PC-3 (cell line): ENCODE measurements around the gene LRP1B. TPM values are rescaled to one million over a fixed set of nuclear protein-coding genes. Genes with fewer than 3 reads are reported as not detected.

Experiments
- ATAC-seq: fragments of 200-7000 bp; cut with Tn5 transposase; 2 replicates; pipeline ENCODE4 v1.9.1; 2020; ENCODE audit warnings: mild to moderate bottlenecking, moderate library complexity
- BruUV-seq: library from RNA; stranded (reverse); fragments of 400-500 nt; replicated peaks from 2 replicates; lab custom pipeline; 2021; lab: Mats Ljungman, UMichigan
- CTCF ChIA-PET: fragments of 300-600 bp; sonication (Branson Sonifier 250); formaldehyde crosslinking; loops from one replicate; lab custom pipeline; 2022; ENCODE audit warnings: antibody characterized with exemption; lab: Charles Lee
- POLR2A ChIA-PET: fragments of 300-600 bp; sonication (Branson Sonifier 250); formaldehyde crosslinking; loops from one replicate; lab custom pipeline; 2022; ENCODE audit warnings: antibody characterized with exemption; ENCODE audit not compliant: unreplicated experiment; lab: Charles Lee
- DNase-seq: peaks from one replicate; pipeline ENCODE4 v3.0.0-alpha.2; 2015
- H2AFZ ChIP-seq: fragments of 300-600 bp; sonication (generic); 2 replicates; pipeline ENCODE4 v1.6.0; 2016; ENCODE audit warnings: antibody characterized with exemption, low read length
- H3F3A ChIP-seq: fragments of 300-600 bp; sonication (generic); one replicate; pipeline ENCODE4 v1.6.0; 2017; ENCODE audit warnings: antibody characterized with exemption, low read length, control low read depth, mild to moderate bottlenecking; ENCODE audit not compliant: unreplicated experiment
- H3K27ac ChIP-seq: fragments of 300-600 bp; sonication (generic); 2 replicates; pipeline ENCODE4 v1.5.1; 2016; ENCODE audit warnings: mild to moderate bottlenecking, low read length
- H3K27me3 ChIP-seq: fragments of 300-600 bp; sonication (generic); 2 replicates; pipeline ENCODE4 v1.6.1; 2016; ENCODE audit warnings: low read length, mixed read lengths
- H3K36me3 ChIP-seq: fragments of 300-600 bp; sonication (generic); 2 replicates; pipeline ENCODE4 v1.6.1; 2016; ENCODE audit warnings: low read depth, mixed run types, low read length, mixed read lengths
- H3K4me1 ChIP-seq: fragments of 300-600 bp; sonication (generic); 2 replicates; pipeline ENCODE4 v1.5.1; 2016; ENCODE audit warnings: low read length; ENCODE audit not compliant: insufficient read depth
- H3K4me2 ChIP-seq: fragments of 300-600 bp; sonication (generic); 2 replicates; pipeline ENCODE4 v1.6.0; 2016; ENCODE audit warnings: low read length
- H3K4me3 ChIP-seq: fragments of 300-600 bp; sonication (generic); 2 replicates; pipeline ENCODE4 v1.5.1; 2016; ENCODE audit warnings: mild to moderate bottlenecking, low read length, mixed read lengths
- H3K79me2 ChIP-seq: fragments of 300-600 bp; sonication (generic); 2 replicates; pipeline ENCODE4 v1.6.1; 2017; ENCODE audit warnings: low read length, mixed read lengths
- H3K9ac ChIP-seq: fragments of 300-600 bp; sonication (generic); 2 replicates; pipeline ENCODE4 v1.6.0; 2016; ENCODE audit warnings: mild to moderate bottlenecking, low read length
- H3K9me2 ChIP-seq: fragments of 300-600 bp; sonication (generic); replicated peaks from 2 replicates; pipeline ENCODE4 v1.6.1; 2016; ENCODE audit warnings: mixed run types, low read length, mixed read lengths
- H3K9me3 ChIP-seq: fragments of 300-600 bp; sonication (generic); 2 replicates; pipeline ENCODE4 v1.6.1; 2016; ENCODE audit warnings: low read length, mixed read lengths
- H4K20me1 ChIP-seq: fragments of 300-600 bp; sonication (generic); 2 replicates; pipeline ENCODE4 v1.6.1; 2016; ENCODE audit warnings: low read length, mixed read lengths
- EZH2 ChIP-seq: fragments of 300-600 bp; sonication (generic); IDR thresholded peaks from one replicate; pipeline ENCODE4 v1.6.1; 2017; ENCODE audit warnings: antibody characterized with exemption, mild to moderate bottlenecking, low read length; ENCODE audit not compliant: unreplicated experiment
- EZH2phosphoT487 ChIP-seq: fragments of 300-600 bp; sonication (generic); IDR thresholded peaks from 2 replicates; pipeline ENCODE4 v1.6.1; 2018; ENCODE audit warnings: mild to moderate bottlenecking, antibody characterized with exemption, low read length, borderline replicate concordance
- intact Hi-C: fragments of 100-400 bp; cut with micrococcal nuclease; formaldehyde crosslinking; loops from 2 replicates; pipeline ENCODE4 v1.9.0; 2023
- total RNA-seq: library from RNA; depleted of rRNA; stranded (reverse); fragments of >200 nt; gene quantifications from 2 replicates; pipeline ENCODE4 v1.2.3, GENCODE V29; 2014
- TF ChIP-seq, protein P1 (sequence below): fragments of 300-600 bp; sonication (generic); conservative IDR thresholded peaks from 2 replicates; pipeline ENCODE4 v1.5.1; 2017; ENCODE audit warnings: antibody characterized with exemption, low read depth, mild to moderate bottlenecking, low read length

Gene LRP1B
- total RNA-seq, 1 experiment from 2014 or later = 0.04 TPM

- H4K20me1 ChIP-seq = no peaks in the 10 kb centered on the region
- no peak overlapping the region for H3K9ac ChIP-seq
- H3K27ac ChIP-seq = no peak overlapping the region
- no peaks in the 10 kb centered on the region for H3K9me3 ChIP-seq
- no peaks in the 10 kb centered on the region; the same call in 1 of the 2 replicates for H3K27me3 ChIP-seq
- H2AFZ ChIP-seq = no peak overlapping the region
- no peak overlapping the region for H3K4me3 ChIP-seq
- no peaks in the 10 kb centered on the region for H3K9me2 ChIP-seq
- H3K4me1 ChIP-seq = no peaks in the 10 kb centered on the region
- DNase-seq = no peak
- CTCF ChIA-PET = no interaction called here
- H3F3A ChIP-seq = no peaks in the 10 kb centered on the region
- intact Hi-C loops = no loop called here
- BruUV-seq = no TSS peak
- H3K79me2 ChIP-seq = no peaks in the 10 kb centered on the region
- POLR2A ChIA-PET = no interaction called here
- no peaks in the 10 kb centered on the region for H3K36me3 ChIP-seq
- no peak overlapping the region for H3K4me2 ChIP-seq
- TF ChIP-seq, protein P1, sequence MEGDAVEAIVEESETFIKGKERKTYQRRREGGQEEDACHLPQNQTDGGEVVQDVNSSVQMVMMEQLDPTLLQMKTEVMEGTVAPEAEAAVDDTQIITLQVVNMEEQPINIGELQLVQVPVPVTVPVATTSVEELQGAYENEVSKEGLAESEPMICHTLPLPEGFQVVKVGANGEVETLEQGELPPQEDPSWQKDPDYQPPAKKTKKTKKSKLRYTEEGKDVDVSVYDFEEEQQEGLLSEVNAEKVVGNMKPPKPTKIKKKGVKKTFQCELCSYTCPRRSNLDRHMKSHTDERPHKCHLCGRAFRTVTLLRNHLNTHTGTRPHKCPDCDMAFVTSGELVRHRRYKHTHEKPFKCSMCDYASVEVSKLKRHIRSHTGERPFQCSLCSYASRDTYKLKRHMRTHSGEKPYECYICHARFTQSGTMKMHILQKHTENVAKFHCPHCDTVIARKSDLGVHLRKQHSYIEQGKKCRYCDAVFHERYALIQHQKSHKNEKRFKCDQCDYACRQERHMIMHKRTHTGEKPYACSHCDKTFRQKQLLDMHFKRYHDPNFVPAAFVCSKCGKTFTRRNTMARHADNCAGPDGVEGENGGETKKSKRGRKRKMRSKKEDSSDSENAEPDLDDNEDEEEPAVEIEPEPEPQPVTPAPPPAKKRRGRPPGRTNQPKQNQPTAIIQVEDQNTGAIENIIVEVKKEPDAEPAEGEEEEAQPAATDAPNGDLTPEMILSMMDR = no peak
- TF ChIP-seq EZH2 (no peak), EZH2phosphoT487 (no peak)
- no peak for ATAC-seq
Observed at GRCh38 chr2:141887363-141887762, 243.5 kb downstream of the LRP1B start.

DNA sequence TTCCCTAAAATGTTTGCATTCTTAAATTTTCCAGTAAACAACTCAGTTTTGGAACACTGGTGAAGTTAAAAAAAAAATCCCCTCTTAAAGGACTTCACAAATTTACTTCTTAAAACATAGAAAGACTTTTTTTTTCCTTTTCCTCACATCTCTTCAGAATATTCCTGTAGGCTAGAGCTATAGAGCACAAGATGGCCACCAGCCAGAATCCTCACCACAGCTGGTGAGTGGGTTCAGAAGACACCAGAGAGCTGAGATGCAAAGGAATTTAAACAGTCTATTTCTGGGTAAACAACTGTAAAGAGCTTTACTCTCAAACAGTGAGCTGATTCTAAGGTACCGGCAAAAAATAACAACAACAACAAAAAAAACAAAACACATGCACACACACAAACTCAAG, 252.8 kb downstream of the LRP1B start:
- Histone ChIP-seq H4K20me1 (no peaks in the 10 kb centered on the region), H3K4me2 (no peak overlapping the region), H3K9ac (no peak overlapping the region), H3K27me3 (no peaks in the 10 kb centered on the region), H2AFZ (no peak overlapping the region), H3K4me1 (peaks cover 6% of the 10 kb centered on the region), H3K9me3 (no peaks in the 10 kb centered on the region), H3F3A (no peaks in the 10 kb centered on the region), H3K79me2 (no peaks in the 10 kb centered on the region), H3K27ac (no peak overlapping the region), H3K9me2 (no peaks in the 10 kb centered on the region), H3K4me3 (no peak overlapping the region), H3K36me3 (no peaks in the 10 kb centered on the region)
- CTCF ChIA-PET = no interaction called here
- DNase-seq (no peak), ATAC-seq (no peak)
- TF ChIP-seq, protein P1 = no peak
- TF ChIP-seq EZH2phosphoT487 (no peak), EZH2 (no peak)
- intact Hi-C loops = no loop called here
- POLR2A ChIA-PET = no interaction called here
- BruUV-seq = no TSS peak

DNA sequence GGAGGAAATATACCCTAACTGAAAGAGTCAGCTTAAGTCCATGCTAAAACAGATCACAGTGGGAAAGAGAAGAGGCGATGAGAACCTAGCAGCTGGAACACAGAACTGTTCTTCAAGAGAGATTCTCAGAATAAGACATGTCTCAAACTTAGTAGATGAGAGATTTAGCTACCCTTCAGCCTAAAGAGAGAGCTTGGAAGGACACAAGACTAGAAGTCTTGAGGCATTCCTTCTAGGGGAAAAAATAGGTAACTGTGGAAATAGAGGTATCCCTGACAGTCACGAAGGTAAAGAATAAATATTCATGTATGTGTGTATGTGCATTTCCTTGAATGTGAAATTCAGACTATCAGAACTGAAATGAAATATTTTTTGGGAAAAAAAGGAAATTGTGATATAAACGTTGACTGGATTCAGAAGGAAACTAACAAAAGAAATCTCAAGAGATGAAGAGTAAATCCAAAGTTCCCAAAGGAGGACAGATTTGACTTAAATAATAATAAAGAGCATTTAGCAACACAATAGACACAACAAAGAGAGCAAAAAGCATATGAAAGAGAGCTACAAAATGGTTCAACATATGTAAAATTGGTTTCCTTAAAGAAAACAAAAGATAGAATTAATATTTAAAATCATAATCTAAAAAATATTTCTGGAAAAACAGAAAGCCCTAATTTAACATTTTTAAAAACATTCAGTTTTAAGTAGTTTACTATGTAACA, 258.7 kb downstream of the LRP1B start:
- intact Hi-C loops = no loop called here
- BruUV-seq = no TSS peak
- Histone ChIP-seq H4K20me1 (no peaks in the 10 kb centered on the region), H3K4me2 (no peak overlapping the region), H3K27me3 (no peaks in the 10 kb centered on the region), H3K36me3 (no peaks in the 10 kb centered on the region), H3K9me2 (no peaks in the 10 kb centered on the region), H3K79me2 (no peaks in the 10 kb centered on the region), H2AFZ (no peak overlapping the region), H3F3A (no peaks in the 10 kb centered on the region), H3K27ac (no peak overlapping the region), H3K4me1 (peaks cover 6% of the 10 kb centered on the region), H3K9ac (no peak overlapping the region), H3K9me3 (no peaks in the 10 kb centered on the region), H3K4me3 (no peak overlapping the region)
- CTCF ChIA-PET = no interaction called here
- POLR2A ChIA-PET = no interaction called here
- no peak for ATAC-seq
- TF ChIP-seq EZH2 = no peak
- TF ChIP-seq, protein P1 = no peak
- no peak for TF ChIP-seq EZH2phosphoT487
- no peak for DNase-seq
